GM19238 (cell line): ENCODE data around the gene SH3BP1.
A peak's percentile ranks its signal among the peaks of the same experiment; 100 is the strongest.
"Not testable (repeated sequence)": the region's sequence is repeated elsewhere in the genome, so short reads cannot be mapped to it uniquely, and the experiment has no call there.

Experiments
- DNase-seq: peaks from one replicate; pipeline ENCODE4 v3.0.0; 2011; ENCODE audit warnings: low spot score; ENCODE audit not compliant: insufficient read length

SH3BP1 gene, protein sequence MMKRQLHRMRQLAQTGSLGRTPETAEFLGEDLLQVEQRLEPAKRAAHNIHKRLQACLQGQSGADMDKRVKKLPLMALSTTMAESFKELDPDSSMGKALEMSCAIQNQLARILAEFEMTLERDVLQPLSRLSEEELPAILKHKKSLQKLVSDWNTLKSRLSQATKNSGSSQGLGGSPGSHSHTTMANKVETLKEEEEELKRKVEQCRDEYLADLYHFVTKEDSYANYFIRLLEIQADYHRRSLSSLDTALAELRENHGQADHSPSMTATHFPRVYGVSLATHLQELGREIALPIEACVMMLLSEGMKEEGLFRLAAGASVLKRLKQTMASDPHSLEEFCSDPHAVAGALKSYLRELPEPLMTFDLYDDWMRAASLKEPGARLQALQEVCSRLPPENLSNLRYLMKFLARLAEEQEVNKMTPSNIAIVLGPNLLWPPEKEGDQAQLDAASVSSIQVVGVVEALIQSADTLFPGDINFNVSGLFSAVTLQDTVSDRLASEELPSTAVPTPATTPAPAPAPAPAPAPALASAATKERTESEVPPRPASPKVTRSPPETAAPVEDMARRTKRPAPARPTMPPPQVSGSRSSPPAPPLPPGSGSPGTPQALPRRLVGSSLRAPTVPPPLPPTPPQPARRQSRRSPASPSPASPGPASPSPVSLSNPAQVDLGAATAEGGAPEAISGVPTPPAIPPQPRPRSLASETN

DNA sequence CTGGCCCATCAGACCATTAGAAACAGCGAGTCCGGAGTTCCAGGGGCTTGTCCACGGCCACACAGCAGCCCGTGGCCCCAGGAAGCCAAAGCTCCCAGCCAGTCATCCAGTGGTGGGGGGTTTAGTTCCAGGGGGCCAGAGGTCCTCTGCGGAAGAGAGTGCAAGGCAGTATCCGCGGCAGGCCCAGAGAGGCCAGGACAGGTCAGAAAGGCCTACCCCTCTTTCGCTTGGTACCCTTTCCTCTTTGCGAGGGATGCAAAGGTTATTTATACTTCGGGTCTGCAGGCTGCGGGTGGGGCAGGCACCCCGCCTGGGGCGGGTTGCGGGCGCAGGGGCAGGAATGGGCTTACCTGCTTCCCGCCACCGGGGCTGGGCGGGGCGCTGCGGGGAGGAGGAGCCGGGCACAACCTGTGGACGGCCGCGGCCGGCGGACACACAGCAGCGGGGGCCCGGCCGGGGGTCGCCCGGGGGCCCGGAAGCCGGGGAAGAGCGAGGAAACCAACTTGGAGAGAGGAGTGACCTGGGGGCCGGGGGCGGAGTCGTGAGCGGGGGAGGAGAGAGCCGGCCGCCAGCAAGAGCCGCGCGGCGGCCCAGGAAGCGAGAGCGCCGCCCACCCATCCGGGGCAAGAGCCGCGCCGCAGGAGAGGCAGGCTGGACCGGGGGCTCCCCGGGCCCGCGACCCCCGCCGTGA lies at the start of gene SH3BP1:
SH3BP1 (plus strand) TSS at position 600 of the 691 bp plus-strand sequence. CDS start 119 bp downstream, outside the sequence.
- peak; percentile 71 for DNase-seq

DNA sequence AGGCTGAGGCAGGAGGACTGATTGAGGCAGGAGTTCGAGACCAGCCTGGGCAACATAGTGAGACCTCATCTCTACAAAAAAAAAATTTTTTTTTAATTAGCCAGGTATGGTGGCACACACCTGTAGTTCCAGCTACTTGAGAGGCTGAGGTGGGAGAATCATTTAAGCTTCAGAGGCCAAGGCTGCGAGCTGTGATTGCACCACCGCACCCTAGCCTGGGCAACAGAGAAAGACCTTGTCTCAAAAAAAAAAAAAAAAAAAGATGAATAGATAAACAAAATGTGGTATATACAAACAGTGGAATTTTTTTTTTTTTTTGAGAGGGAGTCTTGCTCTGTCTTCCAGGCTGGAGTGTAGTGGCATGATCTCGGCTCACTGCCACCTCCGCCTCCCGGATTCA lies 48.4 kb upstream of the SH3BP1 start:
- DNase-seq, result not testable (repeated sequence)

DNA sequence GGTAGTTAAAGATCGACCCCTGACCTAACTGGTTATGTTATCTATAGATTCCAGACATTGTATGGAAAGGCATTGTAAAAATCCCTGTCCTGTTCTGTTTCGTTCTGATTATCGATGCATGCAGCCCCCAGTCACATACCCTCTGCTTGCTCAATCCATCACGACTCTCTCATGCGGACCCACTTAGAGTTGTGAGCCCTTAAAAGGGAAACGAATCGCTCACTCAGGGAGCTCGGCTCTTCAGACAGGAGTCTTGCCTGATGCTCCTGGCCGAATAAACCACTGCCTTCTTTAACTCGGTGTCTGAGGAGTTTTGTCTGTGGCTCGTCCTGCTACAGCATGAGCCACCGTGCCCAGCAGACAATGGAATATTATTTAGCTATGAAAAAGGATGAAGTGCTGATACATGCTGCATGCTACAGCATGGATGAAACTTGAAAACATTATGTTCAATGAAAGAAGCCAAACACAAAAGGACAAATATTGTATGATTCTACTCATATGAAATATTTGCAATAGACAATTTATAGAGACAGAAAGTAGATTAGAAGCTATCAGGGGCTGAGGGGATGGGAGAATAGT lies 47.6 kb upstream of the SH3BP1 start:
- DNase-seq, result no peak

DNA sequence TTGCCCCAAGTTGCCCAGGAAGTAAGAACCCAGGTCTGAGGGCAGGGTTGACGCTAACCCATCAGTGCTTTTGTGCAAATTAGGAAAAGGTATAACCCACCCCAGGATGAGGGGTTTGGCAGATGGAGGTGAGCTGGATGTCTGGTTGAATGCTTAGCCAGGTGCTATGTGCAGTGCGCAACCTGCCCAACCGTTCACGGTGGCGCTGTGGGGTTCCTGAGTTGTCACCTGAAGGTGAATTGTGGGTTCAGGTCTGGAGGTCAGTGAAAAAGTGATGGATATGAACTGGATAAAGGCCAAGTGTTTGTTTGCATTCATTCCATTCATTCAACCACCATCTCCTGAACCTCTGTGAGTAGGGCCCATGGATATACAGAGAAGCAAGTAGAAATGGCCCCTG lies 45.2 kb upstream of the SH3BP1 start:
- DNase-seq, result no peak

DNA sequence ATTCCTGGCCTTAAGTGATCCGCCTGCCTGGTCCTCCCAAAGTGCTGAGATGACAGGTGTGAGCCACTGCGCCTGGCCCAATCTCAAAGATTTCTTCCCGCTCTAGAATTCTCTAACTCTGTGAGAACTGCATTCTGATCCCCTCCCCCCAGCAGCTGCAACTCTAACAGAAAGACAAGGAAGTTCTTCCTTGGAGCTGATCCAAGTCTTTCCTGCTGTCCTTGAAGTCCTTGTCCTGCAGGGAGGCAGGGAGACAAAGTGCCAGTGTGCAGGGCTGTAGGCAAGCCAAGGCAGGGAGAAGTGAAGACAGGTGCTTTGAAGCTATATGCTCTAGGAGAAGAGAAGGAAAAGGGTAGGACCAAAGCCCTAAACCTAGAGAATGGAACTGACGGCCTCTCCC lies 40.3 kb upstream of the SH3BP1 start:
- DNase-seq, result no peak

DNA sequence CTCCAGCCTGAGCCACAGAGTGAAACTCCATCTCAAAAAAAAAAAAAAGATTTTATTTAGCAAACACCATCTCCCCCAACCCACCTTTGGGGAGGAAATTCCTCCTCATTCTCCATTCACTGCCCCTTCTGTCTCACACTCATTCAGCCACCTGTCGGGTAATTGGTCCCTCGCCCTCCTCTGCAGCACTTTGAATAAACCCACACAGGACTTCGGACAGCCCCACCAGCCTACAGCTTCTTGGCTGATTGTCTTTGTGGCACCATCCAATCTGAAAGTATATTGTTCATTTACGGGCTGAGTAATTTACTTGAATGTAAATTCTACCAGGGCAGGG lies 38.3 kb upstream of the SH3BP1 start:
- no peak for DNase-seq

DNA sequence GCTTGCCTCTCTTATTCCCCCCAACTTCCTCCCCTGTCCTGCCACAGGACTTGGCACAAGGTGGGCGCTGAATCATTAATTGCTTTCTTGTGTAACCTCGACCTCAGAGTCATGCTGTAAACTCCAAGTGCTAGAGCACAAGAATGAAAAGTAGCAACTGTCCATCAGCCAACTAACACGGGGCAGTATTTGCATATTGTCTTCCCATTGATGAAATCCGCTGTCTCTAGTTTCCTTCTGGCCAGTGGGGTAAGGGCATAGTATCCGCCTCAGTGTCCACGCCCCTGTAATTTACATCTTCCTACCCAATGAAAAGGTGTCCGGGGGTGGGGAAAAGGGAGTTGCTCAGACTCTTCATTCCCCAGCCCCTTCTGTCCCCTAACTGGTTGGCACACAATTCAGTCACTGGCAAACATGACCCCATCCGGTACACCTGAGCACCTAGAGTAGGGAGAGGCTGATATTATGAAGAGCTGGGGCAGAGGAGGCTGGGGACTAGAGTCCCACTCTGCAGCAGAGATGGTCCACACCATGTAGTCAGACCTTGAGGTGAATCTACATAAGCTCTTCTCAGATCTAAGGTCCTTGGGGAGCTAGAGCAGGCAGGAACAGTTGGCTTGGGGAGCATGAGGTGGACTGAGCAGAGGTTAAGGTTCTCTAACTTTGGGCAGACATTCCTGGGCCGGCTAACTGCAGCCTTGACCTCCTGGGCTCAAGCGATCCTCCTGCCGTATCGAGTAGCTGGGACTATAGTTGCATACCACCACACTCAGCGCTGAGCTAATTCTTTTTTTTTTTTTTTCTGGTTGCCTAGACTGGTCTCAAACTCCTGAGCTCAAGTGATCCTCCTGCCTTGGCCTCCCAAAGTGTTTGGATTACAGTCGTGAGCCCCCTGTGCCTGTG lies 37.7 kb upstream of the SH3BP1 start:
- DNase-seq, result no peak

DNA sequence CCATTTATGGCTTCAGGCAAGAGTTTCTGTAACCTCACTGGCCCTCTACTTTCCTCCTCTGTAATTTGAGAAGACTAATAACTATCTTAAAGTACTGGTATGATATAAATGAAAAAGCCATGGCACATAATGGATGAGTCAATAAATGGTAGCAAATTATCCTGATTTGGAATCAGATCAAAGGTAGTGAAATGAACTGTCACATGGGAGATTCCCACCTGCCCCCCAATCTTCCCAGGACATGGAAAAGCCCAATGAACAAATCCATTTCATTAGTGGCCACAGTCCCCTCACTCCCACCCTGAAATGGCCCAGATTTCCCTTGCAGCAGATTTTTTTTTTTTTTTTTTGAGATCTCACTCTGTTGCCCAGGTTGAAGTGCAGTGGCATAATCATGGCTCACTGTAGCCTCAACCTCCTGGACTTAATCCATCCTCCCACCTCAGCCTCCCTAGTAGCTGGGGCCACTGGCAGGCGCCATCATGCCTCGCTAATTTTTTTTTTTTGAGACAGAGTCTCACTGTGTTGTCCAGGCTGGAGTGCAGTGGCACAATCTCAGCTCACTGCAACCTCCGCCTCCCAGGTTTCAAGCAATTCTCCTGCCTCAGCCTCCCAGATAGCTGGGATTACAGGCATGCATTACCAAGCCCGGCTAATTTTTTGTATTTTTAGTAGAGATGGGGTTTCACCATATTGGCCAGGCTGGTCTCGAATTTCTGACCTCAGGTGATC lies 36.8 kb upstream of the SH3BP1 start:
- DNase-seq, result not testable (repeated sequence)

DNA sequence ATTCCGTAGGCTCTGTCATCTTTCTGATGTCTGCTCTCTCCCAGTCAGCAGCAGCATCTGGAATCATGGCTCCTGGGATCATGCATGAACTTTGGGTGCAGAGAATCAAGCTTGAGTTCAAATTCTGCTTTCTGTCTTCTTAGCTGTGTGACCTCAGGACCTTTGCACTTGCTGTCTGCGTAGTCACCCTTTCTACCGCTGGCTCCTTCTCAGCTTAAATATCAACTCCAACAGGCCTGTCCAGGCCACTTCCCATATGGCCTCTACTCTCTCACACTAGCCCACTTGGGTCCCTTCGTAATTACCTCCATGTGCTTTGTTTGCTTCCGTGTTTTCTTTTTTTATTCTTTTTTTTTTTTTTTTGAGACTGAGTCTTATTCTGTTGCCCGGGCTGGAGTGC lies 35.4 kb upstream of the SH3BP1 start:
- DNase-seq, result no peak

DNA sequence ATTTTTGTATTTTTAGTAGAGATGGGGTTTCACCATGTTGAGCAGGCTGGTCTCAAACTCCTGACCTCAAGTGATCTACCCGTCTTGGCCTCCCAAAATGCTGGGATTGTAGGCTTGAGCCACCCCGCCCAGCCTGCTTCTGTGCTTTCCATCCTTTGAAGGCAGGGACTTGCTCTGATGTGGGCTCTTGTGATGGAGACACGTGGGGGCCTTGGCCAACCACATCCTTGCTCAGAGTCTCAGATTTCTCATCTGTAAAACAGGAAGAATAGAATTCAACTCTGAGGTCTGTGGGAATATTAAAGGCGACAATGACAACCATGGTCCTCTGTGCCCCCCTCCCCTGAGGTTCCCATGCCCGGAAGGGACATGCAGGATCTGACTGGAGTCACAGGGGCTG lies 34.6 kb upstream of the SH3BP1 start:
- no peak for DNase-seq

DNA sequence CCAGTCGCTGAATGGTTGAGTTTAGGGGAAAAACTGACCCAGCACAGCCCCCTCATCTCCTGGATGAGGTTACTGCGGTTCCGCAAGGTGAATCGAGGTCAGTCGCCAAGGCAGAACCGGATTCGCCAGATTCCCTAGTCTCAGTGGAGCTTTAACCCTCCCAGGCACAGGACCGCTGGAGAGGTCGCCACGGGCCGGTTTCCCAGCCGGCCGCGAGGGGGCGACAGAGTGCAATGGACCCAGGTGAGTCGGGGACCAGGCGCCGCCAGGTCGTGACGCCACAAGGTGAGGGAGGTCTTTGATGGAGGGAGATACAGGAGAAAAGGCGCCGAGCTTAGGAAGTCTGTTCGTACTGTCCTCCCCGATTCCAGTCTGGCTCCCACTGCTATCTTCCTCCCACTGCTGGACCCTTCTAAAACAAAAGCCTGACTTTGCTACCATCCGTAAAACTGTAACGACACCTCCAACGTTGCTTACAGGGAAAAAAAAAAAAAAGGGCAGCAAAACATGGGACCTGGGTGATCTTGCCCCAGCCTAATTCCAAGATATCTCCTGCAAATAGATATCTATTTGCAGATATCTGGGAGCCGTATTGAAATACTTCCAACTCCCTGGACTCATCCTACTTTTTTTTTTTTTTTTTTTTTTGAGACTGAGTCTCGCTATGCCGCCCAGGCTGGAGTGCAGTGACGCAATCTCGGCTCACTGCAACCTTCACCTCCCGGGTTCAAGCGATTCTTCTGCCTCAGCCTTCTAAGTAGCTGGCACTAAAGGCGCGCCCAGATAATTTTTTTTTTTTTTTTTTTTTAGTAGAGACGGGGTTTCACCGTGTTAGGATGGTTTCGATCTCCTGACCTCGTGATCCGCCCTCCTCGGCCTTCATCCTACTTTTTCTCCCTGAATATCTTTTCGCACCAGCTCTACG lies 32.2 kb upstream of the SH3BP1 start:
- peak; percentile 84 for DNase-seq

DNA sequence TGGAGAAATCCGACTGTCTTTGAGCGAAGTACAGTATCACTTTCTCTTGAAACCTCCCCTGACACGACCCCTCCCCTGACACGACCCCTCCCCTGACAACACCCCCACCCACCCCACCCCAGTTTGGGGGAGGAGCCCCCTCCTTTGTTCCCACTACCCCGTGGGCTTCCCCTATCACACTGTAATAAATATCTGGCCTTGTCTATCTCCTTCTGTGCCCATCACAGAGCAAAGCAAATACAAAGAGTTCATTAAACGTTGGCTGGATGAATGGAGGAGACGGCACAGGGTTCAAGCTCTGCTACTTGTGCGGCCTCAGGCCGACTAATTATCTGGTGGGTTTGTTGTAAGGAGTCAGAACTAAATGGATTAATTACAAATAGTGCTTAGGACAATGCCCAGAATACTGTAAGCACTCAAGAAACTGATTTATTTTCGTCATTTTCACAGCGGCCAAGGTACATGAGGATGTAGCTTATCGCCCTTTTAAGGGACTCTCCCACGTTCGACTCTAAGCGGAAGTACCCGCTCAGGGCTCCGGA lies 31.5 kb upstream of the SH3BP1 start:
- DNase-seq, result no peak

DNA sequence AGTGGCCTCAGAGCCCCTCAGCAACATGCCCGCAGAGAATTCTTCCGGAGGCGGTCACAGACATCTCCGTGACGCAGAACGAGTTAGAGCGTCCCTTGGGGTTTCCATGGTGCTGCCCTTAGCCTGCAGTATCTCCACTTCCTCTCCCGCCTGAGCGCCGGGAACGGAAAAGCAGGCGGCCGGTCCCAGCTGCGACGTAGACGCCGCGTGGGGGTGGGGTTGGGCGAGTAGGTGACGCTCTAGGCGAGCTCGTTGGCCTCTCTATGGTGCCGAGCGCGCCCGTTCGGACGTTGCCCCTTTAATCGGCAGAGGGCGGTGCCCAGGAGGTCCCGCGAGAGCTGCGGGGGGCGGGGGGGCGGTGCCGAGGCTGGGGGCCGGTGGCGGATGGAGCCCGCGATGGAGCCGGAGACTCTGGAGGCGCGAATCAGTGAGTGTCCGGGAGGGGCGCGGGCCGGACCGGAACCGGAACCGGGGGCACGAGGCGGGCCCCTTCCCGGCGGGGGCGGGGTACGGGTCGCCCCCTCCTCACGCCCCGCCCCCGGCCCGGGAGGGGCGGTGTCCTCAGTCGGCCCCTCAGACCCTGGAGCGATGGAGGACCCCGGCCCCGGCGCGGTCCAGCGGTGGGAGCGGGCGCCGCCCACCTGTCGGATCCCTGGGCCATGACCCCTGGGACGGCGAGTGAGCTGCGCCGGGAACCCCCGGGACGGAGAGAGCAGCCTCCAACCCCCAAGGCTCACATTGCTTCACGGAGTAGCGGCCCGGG lies 30.8 kb upstream of the SH3BP1 start, which contains the start of gene GGA1:
GGA1 (plus strand) TSS at position 358 of the 763 bp plus-strand sequence; CDS start at position 385, 27 bp downstream.
- peak; percentile 90 for DNase-seq

DNA sequence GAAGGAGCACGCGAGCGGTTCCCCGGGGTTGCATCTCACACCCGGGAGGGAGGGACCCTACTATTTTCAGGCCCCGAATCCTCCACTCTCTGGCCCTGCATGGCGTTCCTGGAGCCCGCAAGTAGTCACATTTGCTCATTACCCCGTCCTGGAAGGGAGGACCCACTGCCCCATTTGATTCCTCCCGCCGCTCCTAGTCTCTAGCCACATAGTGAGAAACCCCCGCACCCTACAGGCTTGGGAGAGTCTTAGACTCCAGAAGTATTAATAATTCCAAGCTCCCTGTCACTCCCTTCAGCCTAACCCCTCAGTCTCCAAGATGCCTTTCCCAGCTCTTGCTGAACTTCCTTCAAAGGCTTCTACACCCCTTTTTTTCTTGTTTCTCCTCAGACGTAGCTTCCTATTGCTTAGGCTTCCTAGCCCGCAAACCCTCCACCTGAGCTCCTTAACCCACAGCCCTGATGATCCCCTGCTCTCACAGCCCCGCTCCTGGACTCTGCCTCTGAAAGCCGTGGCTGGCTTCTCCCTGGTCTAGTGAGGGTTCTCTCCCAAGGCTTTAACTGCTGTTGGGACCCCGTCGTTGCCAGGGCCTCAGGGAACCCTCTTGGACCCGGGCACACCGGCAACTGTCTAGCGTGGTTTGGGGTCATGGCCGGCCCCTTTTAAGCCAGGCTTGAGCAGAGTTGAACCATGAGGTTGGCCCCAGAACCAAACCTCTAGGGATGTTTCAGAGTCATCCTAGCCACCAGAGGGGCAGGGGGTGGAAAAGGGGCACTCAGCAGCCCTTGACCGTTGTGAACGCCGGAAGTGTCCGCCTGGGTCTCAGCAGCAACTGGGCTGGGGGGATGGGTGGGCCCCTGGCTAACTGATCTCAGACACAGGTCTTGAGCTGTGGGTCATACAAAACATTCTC lies 30.0 kb upstream of the SH3BP1 start:
- peak; percentile 51 for DNase-seq

DNA sequence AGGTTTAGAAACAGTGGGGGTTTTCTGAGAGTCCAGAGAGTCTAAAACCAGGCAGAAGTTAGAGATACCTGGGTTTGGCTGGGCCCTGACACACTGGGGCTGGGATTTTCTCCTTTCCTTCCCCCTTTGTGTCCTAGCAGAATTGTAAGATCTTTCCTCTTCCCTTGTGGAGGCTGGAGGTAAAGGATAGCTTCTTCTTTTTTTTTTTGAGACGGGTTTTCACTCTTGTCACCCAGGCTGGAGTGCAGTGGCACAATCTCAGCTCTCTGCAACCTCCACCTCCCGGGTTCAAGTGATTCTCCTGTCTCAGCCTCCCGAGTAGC lies 29.4 kb upstream of the SH3BP1 start:
- not testable (repeated sequence) for DNase-seq

DNA sequence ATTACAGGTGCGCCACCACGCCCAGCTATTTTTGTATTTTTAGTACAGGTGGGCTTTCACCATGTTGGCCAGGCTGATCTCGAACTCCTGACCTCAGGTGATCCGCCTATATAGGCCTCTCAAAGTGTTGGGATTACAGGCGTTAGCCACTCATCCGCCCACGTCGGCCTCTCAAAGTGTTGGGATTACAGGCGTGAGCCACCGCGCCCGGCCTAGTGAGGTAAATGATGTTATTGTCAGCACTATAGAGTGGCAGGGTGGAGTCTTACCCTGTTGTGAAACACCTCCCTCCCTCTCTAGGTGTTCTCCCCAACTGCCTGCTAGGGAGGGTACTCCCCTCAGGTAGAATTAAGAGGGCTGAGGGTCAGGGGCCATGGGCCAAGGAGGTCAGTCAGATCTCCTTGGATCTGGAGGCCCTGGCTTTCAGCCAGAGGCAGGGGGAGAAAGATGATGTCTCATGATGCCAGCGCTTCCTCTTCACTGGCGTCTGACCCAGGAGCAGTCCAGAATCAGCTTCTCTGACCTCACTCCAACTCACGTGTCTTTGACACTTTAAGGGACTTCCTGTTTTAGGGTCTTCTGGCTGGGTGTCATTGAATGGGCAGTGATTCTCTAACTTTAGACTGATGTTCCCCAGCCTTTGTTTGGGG lies 28.9 kb upstream of the SH3BP1 start:
- no peak for DNase-seq

DNA sequence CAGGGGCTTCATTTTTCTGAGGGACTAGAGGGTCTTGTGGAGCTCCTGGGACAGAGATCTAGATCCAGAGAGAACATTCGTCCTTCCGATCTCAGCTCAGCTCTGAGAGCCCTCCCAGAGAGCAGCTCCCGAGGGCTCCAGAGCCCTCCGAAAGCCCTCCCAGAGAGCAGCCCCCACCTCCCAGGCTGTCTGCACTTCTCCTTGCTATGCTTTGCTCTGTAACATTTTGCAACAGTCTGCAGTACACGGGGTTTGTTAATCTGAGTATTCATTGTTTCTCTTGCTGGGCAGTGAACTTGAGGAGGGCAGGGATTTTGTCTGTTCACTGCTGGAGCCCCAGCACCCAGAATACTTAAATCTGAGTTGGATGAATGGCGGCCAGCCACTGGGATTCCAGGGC lies 28.3 kb upstream of the SH3BP1 start:
- no peak for DNase-seq
